Tibial nerve (tissue), 3 donors: ENCODE results near the gene CST7.

Experiments used
- CTCF ChIP-seq, 5 experiments: fragments of 200-600 bp in 3 of 5; fragments of 450-650 bp in 2 of 5; sonication (generic) in 3 of 5; IDR thresholded peaks; one replicate each; pipeline ENCODE4 v1.5.1; 2016 to 2019; ENCODE audit warnings: antibody characterized with exemption in 5 of 5, mild to moderate bottlenecking in 3 of 5, moderate library complexity in 2 of 5
- POLR2A ChIP-seq, 2 donors: fragments of 450-650 bp; IDR thresholded peaks; one replicate each; pipeline ENCODE4 v1.6.1; 2017; ENCODE audit warnings: antibody characterized with exemption in 2 of 2, mild to moderate bottlenecking in 2 of 2, moderate library complexity in 2 of 2

- TF ChIP-seq CTCF (IDR thresholded peaks at IDR 0.05) (no peak), POLR2A (IDR thresholded peaks at IDR 0.05) (no peak)
Observed at GRCh38 chr20:24908642-24909041, 40.4 kb upstream of the CST7 start.
